Endothelial cell (in vitro differentiated cells): Measurements from ENCODE around the gene TMEM9B. TPM values are rescaled to one million over a fixed set of nuclear protein-coding genes. Genes with fewer than 3 reads are reported as not detected.
A peak's percentile ranks its signal among the peaks of the same experiment; 100 is the strongest.

Source experiments
- DNase-seq: peaks from one replicate; pipeline ENCODE4 v3.0.0; 2021; ENCODE audit warnings: low spot score
- H3K27ac Mint-ChIP-seq: one replicate; pipeline ENCODE4 v1.8.0; 2021; ENCODE audit warnings: mixed read lengths, inconsistent platforms; ENCODE audit not compliant: unreplicated experiment
- H3K27me3 Mint-ChIP-seq: one replicate; pipeline ENCODE4 v1.8.0; 2021; ENCODE audit warnings: mild to moderate bottlenecking, moderate library complexity, mixed read lengths, inconsistent platforms; ENCODE audit not compliant: unreplicated experiment
- H3K36me3 Mint-ChIP-seq: one replicate; pipeline ENCODE4 v1.8.0; 2021; ENCODE audit warnings: mild to moderate bottlenecking, low read depth, mixed read lengths, inconsistent platforms; ENCODE audit not compliant: unreplicated experiment
- H3K4me1 Mint-ChIP-seq: one replicate; pipeline ENCODE4 v1.8.0; 2021; ENCODE audit warnings: mild to moderate bottlenecking, mixed read lengths, inconsistent platforms; ENCODE audit not compliant: unreplicated experiment
- H3K4me3 Mint-ChIP-seq: one replicate; pipeline ENCODE4 v1.8.0; 2021; ENCODE audit warnings: mild to moderate bottlenecking, mixed read lengths, inconsistent platforms; ENCODE audit not compliant: unreplicated experiment
- H3K9me3 Mint-ChIP-seq: one replicate; pipeline ENCODE4 v1.8.0; 2021; ENCODE audit warnings: mixed read lengths, inconsistent platforms; ENCODE audit not compliant: unreplicated experiment
- total RNA-seq: library from RNA; stranded (reverse); fragmentation: NEBNext Ultra II Directional; extraction: Animal tissue kit (Norgen Biotek cat#: 25700); gene quantifications from one replicate; pipeline ENCODE4 v1.2.1, GENCODE V29; 2021; ENCODE audit not compliant: unreplicated experiment
- TF ChIP-seq, protein P1 (sequence below): fragments of 200-600 bp; sonication (generic); IDR thresholded peaks from one replicate; pipeline ENCODE4 v1.5.0; 2021; ENCODE audit warnings: antibody characterized with exemption; ENCODE audit not compliant: unreplicated experiment

Gene TMEM9B
- total RNA-seq, 1 donor from 2014 or later: 23.4 TPM

DNA sequence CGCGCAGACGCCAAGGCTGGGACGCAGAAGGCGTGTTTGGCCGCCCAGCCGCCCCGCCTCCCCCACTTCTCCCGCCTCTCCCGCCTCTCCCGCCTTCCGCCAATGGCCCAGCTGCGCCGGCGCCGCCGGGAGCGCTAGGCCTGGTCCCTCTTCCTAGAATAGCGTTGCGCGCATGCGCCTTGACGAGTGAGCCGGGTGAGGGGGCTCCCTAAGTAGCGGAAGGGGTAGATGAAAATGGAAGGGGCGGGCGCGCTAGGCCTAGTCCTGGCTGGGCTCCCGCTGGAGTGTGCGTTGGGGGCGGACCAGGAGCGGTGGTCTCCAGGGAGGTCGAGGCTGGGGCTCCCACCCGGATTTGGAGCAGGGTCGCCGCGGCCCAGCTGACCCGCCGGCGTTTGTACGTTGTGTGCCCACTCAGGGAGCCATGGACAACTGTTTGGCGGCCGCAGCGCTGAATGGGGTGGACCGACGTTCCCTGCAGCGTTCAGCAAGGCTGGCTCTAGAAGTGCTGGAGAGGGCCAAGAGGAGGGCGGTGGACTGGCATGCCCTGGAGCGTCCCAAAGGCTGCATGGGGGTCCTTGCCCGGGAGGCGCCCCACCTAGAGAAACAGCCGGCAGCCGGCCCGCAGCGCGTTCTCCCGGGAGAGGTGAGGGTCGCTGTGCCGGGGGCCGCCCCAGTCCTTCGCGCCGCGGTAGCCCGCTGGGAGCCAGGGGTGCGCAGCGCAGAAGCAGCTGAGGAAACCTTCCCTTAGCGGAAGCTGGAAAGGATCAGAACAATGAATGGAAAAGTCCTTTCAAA lies 53.0 kb downstream of the TMEM9B start, which contains the start of gene AKIP1:
Gene AKIP1 (plus strand): TSS at position 161 of the 795 bp plus-strand sequence. CDS start 261 bp downstream, at position 422.
- H3K27me3 Mint-ChIP-seq: peaks cover 8% of the 10 kb centered on the region
- peaks cover 21% of the 10 kb centered on the region for H3K4me1 Mint-ChIP-seq
- H3K27ac Mint-ChIP-seq: peak within 1 kb of the TSS; percentile 86

DNA sequence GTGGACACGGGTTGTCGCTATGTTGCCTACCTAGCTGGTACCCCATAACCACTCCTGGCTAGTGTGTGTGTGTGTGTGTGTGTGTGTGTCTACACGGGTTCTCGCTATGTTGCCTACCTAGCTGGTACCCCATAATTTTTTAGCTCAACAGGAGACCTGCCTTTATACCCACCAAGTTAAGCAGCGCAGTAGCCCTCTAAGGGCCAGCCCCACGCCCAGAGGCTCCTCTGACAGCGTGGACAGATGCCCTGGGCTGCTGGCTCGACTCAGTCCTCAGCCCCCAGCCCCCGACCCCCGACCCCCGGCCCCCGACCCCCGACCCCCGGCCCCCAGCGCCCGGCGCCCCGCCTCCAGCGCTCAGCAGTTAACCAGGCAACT lies 53.6 kb downstream of the TMEM9B start:
- DNase-seq: no peak
- H3K27me3 Mint-ChIP-seq: peaks cover 8% of the 10 kb centered on the region
- H3K9me3 Mint-ChIP-seq: no peaks in the 10 kb centered on the region
- H3K4me3 Mint-ChIP-seq: peak overlapping the region; percentile 88
- peaks cover 21% of the 10 kb centered on the region for H3K4me1 Mint-ChIP-seq
- no peak overlapping the region for H3K27ac Mint-ChIP-seq
- H3K36me3 Mint-ChIP-seq: no peaks in the 10 kb centered on the region
- TF ChIP-seq, protein P1, sequence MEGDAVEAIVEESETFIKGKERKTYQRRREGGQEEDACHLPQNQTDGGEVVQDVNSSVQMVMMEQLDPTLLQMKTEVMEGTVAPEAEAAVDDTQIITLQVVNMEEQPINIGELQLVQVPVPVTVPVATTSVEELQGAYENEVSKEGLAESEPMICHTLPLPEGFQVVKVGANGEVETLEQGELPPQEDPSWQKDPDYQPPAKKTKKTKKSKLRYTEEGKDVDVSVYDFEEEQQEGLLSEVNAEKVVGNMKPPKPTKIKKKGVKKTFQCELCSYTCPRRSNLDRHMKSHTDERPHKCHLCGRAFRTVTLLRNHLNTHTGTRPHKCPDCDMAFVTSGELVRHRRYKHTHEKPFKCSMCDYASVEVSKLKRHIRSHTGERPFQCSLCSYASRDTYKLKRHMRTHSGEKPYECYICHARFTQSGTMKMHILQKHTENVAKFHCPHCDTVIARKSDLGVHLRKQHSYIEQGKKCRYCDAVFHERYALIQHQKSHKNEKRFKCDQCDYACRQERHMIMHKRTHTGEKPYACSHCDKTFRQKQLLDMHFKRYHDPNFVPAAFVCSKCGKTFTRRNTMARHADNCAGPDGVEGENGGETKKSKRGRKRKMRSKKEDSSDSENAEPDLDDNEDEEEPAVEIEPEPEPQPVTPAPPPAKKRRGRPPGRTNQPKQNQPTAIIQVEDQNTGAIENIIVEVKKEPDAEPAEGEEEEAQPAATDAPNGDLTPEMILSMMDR: no peak

More for the DNA sequence above, 53.0 kb downstream of the TMEM9B start, which contains the start of gene AKIP1:
- Mint-ChIP-seq H3K9me3 (no peaks in the 10 kb centered on the region), H3K36me3 (no peaks in the 10 kb centered on the region), H3K4me3 (peak within 1 kb of the TSS; percentile 91)
- TF ChIP-seq, protein P1: no peak
- DNase-seq: peak; percentile 98

DNA sequence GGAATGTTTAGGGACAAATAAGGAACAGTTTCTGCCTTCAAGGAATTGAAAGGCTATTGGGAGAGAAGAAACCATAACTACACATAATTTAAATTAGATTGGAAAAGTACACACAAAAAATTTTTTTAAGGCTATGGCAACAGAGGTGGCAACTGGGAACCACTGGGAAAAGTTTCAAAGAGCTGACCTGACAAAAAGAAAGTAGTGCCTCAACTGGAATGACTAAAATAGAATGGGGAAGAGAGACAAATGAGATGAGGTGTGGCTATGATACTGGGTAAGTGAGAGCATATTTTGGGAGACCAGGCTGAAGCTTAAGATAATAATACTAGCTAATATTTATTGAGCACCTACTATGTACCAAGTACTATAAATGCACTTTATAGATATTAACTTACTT lies 56.1 kb downstream of the TMEM9B start:
- H3K36me3 Mint-ChIP-seq: no peaks in the 10 kb centered on the region
- DNase-seq: no peak
- H3K4me1 Mint-ChIP-seq: peaks cover 5% of the 10 kb centered on the region
- H3K27me3 Mint-ChIP-seq: peaks cover 6% of the 10 kb centered on the region
- H3K27ac Mint-ChIP-seq: no peak overlapping the region
- TF ChIP-seq, protein P1: no peak
- no peak overlapping the region for H3K4me3 Mint-ChIP-seq
- no peaks in the 10 kb centered on the region for H3K9me3 Mint-ChIP-seq

DNA sequence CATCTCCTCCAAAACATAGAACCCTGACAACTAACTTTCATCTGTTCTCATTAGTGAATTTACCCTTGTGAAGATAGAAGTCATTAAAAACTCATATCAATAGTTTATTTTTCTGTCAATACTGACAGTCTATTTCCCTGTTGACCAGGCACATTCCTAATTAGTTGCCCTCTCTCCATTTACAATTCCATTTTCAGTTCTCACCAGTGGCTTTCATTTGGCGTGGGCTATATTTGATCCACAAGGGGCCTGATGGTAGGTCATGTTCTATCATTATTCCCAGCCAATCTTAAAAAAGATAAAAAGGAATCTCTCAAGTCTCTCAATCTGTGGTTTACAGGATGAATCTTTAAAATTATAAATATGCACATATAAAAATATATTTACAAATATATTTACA lies 57.1 kb downstream of the TMEM9B start:
- no peak overlapping the region for H3K4me3 Mint-ChIP-seq
- H3K4me1 Mint-ChIP-seq: peaks cover under 1% of the 10 kb centered on the region
- no peak overlapping the region for H3K27ac Mint-ChIP-seq
- H3K36me3 Mint-ChIP-seq: no peaks in the 10 kb centered on the region
- no peaks in the 10 kb centered on the region for H3K9me3 Mint-ChIP-seq
- peaks cover 5% of the 10 kb centered on the region for H3K27me3 Mint-ChIP-seq
- TF ChIP-seq, protein P1: no peak
- DNase-seq: no peak

DNA sequence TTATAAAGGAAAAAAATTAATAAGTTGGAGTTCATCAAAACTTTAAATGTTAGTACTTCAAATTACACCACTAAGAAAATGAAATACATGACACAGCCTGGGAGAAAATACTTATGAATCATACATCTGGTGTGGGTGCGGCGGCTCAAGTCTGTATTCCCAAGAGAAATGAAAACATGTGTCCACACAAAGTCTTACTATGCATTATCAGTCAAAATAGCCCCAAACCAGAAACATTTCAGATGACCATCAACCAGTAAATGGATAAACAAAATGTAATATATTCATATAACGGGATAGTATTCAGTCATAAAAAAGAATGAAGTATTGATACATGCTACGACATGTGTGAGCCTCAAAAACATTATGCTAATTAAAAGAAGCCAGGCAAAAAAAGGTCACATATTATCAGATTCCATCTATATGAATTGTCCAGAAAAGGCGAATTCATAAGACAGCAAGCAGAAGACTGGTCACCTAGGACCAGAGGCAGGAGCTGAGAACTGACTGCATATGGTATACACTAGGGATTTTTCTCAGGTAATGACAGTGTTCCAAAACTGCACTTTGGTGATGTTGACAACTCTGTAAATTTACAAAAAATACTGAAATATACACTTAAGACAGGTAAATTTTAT lies 58.6 kb downstream of the TMEM9B start:
- no peak for DNase-seq
- H3K9me3 Mint-ChIP-seq: peaks cover 4% of the 10 kb centered on the region
- H3K27me3 Mint-ChIP-seq: peaks cover 4% of the 10 kb centered on the region

More for the DNA sequence above, 58.6 kb downstream of the TMEM9B start:
- no peak overlapping the region for H3K27ac Mint-ChIP-seq
- no peak overlapping the region for H3K4me3 Mint-ChIP-seq
- TF ChIP-seq, protein P1: no peak
- no peaks in the 10 kb centered on the region for H3K4me1 Mint-ChIP-seq
- peaks cover 4% of the 10 kb centered on the region for H3K36me3 Mint-ChIP-seq
